Prostate gland (tissue), 2 donors: ENCODE measurements around the gene TFAM.

ENCODE experiments used
- CTCF ChIP-seq, 4 experiments: fragments of 200-600 bp in 2 of 4; fragments of 450-650 bp in 2 of 4; sonication (generic) in 2 of 4; IDR thresholded peaks; 1 replicate in 3 of 4; 2 replicates in 1 of 4; pipeline ENCODE4 v1.5.1; 2016 to 2019; ENCODE audit warnings: antibody characterized with exemption in 4 of 4, mild to moderate bottlenecking in 2 of 4, moderate library complexity in 2 of 4
- POLR2A ChIP-seq: fragments of 450-650 bp; IDR thresholded peaks from one replicate; pipeline ENCODE4 v1.6.1; 2016; ENCODE audit warnings: antibody characterized with exemption, mild to moderate bottlenecking
- POLR2AphosphoS5 ChIP-seq: sonication (generic); formaldehyde crosslinking; IDR thresholded peaks from one replicate; pipeline ENCODE4 v1.6.1; 2017; ENCODE audit warnings: antibody characterized with exemption

GRCh38 chr10:58435297-58435985 is 50.2 kb downstream of the TFAM start:
- TF ChIP-seq CTCF (IDR thresholded peaks at IDR 0.05) (no peak), POLR2AphosphoS5 (no peak), POLR2A (no peak)
